WI38 (cell line): Measurements from ENCODE around the gene TENM4.

Experiments used
- H3K4me3 ChIP-seq: 2 replicates; pipeline ENCODE4 v1.5.1; 2011; ENCODE audit warnings: low read depth, mild to moderate bottlenecking, control low read depth, low read length
- CTCF ChIP-seq: IDR thresholded peaks from 2 replicates; pipeline ENCODE4 v1.5.1; 2012; ENCODE audit warnings: low read depth, mild to moderate bottlenecking, control low read depth, low read length

TENM4 gene

GRCh38 chr11:78812513-78813293 is 628.1 kb downstream of the TENM4 start:
- TF ChIP-seq CTCF: 0 out of 2 replicates have a peak, but pooled peaks have one; percentile 10
- H3K4me3 ChIP-seq: no peak overlapping the region

GRCh38 chr11:78810559-78811009 is 630.2 kb downstream of the TENM4 start:
- TF ChIP-seq CTCF: no peak
- no peak overlapping the region for H3K4me3 ChIP-seq

- H3K4me3 ChIP-seq: no peak overlapping the region
- TF ChIP-seq CTCF: no peak
Observed at GRCh38 chr11:78809931-78810541, 630.8 kb downstream of the TENM4 start.

GRCh38 chr11:78808923-78809322 is 631.9 kb downstream of the TENM4 start:
- no peak for TF ChIP-seq CTCF
- H3K4me3 ChIP-seq: no peak overlapping the region

- no peak for TF ChIP-seq CTCF
- no peak overlapping the region for H3K4me3 ChIP-seq
Observed at GRCh38 chr11:78807351-78807750, 633.5 kb downstream of the TENM4 start.

GRCh38 chr11:78806214-78807004 is 634.4 kb downstream of the TENM4 start:
- no peak overlapping the region for H3K4me3 ChIP-seq
- no peak for TF ChIP-seq CTCF
